HT-29 (cell line): ENCODE data around the gene KRT4. TPM values are rescaled to one million over a fixed set of nuclear protein-coding genes. Genes with fewer than 3 reads are reported as not detected.

Experiments used
- DNase-seq: peaks from one replicate; pipeline ENCODE4 v3.0.0-alpha.2; 2015; ENCODE audit warnings: low spot score
- total RNA-seq: library from RNA; depleted of rRNA; stranded (reverse); fragments of >200 nt; shearing (Covaris generic); gene quantifications from 2 replicates; pipeline ENCODE4 v1.2.3, GENCODE V29; 2014

The KRT4 gene
- total RNA-seq, 1 experiment from 2014 or later, result not detected

DNA sequence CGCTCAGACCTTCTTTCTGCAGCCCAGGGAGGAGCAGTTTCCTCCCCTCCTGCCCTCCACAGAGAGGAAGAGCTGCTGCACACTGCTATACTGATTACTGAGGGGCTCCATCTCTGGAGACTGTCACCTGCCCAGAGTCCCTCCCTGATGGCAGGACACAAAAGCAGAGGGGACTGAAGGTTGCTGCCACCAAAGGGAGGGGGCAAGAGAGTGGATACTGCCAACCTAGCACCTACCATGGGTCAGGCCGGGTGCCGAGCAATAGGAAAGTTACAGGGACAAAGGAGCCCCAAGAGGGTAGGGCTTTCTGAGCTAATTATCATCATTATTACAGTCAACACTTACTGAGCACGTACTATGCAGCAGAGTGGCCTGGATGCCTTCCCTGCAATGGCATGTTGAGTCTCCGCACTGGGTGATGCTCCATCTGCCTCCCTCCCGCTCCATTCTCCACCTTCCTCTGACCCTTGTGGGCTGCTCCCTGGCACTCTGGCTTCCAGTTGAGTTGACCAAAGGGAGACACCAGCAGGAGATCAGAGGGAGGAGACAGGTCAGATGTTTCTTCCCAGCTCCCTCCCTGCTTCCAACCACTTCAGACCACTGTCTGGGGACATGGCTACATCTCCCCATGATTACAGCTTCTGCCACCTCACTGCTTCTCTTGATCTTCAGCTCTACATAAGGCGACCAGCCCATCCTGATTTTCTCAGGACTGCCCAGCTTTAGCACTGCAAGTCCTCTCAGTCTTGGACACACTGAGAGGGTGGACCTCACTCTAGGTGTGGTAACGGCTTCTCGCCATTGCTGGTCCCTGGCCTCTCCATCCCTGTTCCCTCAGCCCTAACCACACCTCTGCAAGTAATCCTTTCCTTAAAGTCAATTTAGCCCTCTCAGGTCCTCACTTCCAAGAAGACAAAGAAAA lies 22.8 kb upstream of the KRT4 start:
- no peak for DNase-seq

GRCh38 chr12:52836042-52836466 lies 22.1 kb upstream of the KRT4 start:
- no peak for DNase-seq

DNA sequence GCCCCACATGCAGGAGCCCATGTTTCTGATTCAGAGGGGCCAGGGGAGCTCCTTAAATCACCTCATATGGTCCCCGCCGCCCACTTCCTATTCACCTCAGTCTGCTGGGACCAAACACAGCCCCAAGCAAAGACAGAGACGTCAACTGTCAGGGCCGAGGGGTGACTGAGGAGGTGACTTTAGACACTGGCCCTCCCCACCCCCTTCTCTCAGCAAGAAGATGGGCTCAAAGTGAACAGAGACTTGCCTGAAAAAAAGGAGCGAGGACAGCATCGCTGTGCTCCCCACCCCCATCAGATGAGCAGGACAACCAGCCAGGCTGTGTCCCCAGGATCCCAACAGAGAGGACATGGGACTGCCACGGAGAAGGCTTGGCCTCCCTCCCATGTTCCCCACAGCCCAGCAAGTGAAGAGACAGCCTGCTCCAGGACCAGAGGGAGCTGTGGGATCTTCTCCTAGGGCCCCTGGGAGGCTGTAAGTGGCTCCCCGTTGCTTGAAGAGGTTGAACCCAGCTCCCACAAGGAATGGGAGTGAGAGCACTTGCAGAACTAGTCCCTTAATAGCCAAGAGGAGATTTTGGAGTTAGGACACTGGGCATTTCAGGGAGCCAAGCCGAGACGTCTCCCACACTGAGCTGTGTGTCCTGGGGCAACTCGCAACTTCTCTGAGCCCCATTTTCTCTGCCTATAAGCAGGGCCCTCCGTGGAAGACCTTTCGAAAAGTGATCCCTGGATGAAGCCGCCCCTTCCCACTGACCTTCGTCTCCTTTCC lies 21.5 kb upstream of the KRT4 start:
- DNase-seq, result no peak

DNA sequence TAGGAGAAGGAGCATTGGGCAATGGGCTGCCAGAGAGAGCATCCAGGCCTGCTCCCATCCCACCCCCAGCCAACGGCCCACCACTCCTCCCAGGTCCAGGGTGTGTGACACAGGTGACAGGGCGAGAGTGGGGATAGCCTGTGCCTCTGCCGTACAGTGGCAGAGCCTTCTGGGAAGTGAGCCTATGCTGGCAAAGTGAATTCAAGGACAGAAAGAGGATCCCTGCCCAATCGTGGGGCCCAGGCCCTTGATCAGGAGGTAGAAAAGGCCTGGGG lies 20.7 kb upstream of the KRT4 start:
- no peak for DNase-seq

- DNase-seq, result no peak
Observed at GRCh38 chr12:52833922-52834726, 20.2 kb upstream of the KRT4 start, which contains the start of gene KRT79. KRT79 (minus strand) TSS chr12:52834311; CDS start chr12:52834260, 51 bp downstream.

DNA sequence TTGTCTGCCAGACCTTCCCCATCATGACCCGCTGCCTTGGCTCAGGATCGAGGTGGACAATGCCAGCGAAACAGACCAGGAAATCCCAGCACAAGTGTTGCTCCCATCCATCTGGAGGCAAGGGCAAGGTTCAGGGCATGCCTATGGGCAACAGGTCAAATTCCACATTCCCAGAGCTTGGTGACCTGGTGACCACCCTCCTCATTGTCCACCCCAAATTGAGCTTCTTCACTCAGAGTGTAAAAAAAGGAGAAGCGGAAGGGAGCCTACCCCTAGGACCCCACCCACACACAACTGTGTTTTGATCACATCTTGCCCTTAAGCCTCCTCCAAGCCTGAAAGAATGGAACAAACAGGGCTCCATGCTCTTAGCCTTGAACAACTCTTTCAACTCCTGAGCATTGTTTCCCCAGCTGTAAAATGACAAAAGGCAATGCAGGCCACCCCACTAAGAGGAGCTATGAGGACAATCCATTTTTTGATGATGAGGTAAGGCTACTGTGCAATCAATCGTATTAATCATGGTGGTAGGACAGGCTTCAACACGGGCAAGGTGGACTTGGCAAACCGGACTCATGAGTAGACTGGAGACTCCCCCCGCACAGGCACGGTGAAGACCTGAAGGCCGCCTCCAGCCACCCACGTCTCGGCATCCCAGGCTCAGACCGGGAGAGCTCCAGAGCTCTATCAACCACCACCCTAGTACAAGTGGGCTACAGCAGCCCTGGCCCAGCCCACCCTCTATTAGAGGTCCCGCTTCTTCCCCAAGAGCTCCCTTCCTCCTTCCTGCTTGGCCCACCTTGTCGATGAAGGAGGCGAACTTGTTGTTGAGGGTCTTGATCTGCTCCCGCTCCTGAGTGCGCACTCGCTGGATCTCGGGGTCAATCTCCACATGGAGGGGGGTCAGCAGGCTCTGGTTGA lies 19.3 kb upstream of the KRT4 start:
- no peak for DNase-seq

- no peak for DNase-seq
Observed at GRCh38 chr12:52832451-52832850, 18.5 kb upstream of the KRT4 start.

- no peak for DNase-seq
Observed at GRCh38 chr12:52831251-52831650, 17.3 kb upstream of the KRT4 start.

DNA sequence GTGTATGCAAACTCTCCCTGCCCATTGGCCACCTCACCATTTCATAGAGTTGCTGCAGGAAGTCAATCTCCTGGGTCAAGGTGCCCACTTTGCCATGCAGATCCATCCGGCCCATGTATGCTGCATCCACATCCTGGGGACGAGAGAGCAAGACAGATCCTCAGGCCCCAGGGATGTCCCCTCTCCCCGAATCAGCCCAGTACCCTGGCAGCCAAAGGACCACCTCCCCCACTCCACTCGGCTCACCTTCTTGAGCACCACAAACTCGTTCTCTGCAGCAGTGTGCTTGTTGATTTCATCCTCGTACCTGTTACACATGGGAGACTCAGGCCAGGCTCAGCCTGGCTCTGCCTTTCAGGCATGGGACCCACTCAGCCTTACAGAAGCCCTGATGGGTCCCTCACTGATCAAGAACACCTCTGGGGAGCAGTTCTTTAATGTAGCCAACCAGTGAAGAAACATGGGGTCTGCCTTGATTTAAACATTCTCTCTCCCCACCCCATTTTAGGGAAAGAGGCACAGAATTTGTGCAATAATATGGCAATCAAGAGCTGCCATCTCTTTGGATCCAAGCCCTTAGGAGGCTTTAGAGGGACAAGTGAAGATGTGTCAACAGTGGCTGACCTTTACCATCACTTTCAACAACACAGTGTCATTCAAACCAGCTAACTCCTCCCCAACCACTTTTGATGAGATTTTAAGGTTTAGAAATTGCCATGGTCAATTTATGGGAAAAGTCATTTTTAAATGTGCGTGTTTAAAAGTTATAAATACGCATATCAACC lies 16.3 kb upstream of the KRT4 start:
- DNase-seq, result no peak

- no peak for DNase-seq
Observed at GRCh38 chr12:52828591-52829021, 14.7 kb upstream of the KRT4 start.

DNA sequence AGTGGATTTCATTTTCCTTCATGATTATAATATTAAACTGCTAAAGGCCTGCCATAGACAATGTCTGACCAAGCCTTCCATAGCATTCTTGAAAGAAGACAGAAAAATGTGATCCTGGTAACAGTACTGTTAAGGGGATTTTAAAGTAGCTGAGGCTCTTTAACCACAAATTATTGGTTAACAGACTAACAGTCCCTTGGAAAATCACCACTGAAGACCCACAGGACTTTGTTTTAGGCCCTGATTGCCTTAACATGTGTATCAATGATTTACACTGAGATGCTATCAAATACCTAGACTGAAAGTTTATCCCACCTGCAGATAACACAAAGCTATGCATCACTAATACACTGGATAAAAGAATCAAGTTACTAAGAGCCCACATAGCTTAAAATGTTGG lies 14.2 kb upstream of the KRT4 start:
- DNase-seq, result no peak

DNA sequence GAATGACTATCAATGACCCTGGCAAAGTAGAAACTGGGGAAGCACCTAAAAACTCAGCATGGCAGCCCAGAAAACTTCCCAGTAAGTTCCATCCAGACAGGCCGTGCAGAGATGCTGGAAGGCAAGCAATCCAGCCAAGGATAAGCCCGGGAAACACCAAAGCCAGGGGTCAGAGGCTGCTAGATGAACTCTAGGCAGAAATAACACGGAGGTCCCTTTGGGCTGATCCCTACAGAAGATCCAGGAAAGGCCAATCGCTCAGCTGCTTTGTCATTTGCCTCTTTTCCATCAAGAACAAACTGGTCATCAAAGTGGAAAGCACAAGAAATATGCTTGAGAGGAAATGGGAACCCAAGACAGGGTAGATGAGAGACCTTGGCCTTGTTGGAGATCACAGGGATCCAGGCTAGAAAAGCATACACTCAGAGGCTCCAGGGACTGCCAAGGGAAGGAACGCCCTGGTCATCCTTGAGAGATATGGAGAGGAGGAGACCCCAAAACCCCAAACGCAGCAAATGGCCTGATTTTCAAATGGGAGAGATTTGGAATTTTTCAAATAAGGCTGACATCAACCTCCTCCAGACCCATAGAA lies 13.7 kb upstream of the KRT4 start:
- no peak for DNase-seq

- no peak for DNase-seq
Observed at GRCh38 chr12:52826611-52827498, 12.9 kb upstream of the KRT4 start.

DNA sequence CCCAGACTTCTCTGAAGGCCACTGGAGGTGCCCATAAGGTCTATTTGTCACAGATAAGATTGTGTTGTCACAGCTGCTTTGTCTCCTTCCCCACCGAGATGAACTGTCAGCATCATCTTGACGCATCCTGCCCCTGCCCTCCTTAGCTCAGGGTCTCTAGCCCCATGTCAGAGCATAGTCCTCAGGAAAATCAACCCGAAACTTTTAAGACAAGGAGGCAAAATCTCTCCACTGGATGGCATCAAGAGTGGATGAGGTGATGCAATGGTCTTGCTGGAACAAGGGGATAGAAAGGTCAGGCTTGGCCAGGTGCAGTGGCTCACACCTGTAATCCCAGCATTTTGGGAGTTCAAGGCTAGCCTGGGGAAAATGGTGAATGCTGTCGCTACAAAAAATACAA lies 12.0 kb upstream of the KRT4 start:
- no peak for DNase-seq

DNA sequence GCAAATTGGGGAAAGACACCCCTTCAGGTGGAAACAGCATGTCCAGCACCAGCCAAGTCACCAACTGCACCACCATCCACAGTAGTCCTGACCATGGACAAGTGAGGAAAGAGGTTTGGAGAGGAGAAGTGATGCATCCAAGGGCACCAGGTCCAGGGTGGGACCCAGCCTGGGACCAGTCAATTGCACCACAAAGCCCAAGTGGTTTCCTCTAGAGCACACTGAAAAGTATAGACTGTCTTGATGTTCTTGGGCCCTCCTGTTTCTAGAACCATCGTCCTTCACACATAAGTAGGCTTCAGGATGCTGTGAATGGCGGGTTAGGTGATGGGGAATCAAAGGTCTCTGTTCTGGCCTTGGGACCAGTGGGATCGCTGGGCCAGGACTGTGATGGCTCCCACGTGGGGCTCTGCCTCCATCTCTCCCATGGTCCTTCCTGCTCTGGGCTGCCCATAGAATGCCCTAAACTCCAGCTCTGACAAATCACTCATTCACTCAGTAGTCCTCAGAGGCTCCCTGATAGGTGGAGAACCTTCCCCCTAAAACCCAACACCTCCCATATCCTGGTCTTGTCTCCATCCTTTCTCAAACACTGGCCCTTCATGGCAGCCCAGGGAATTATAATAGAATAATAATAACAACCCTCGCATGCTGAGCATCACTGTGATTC lies 11.0 kb upstream of the KRT4 start:
- DNase-seq, result no peak

- no peak for DNase-seq
Observed at GRCh38 chr12:52823761-52824450, 10.0 kb upstream of the KRT4 start.

DNA sequence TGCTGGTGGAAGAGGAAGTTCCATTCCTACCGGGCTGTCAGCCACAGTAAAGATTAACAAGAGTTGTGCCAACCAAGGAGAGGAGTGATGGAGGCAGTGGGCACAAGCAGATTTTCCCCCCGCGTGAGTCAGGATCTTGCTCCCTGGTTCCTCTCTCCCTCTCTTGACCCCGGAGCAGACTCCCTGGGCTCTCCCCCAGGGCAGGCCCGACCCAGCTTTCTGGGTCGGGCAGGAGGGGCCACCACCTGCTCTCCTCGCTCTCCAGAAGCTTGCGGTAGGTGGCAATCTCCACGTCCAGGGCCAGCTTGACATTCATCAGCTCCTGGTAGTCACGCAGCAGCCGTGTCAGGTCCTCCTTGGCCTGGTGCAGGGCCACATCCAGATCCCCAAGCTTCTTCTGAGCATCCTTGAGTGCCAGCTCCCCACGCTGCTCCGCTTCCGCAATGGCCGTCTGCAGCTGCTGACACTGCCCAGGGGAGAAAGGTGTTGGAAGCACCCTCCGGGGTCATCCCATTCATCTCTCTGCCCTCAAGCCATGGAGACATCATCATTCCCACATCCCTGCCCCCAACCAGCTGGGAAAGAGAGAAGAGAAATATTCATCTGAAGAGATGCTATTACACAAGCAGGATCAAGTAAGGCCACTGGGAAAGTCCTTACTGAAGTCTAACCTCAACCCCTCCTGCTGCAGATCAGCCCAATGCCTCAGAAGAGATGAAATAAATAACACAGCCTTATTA lies 9.0 kb upstream of the KRT4 start:
- DNase-seq, result no peak
